HEK293 (cell line): ENCODE measurements around the gene CBX5.
A peak's percentile ranks its signal among the peaks of the same experiment; 100 is the strongest.

Experiments used
- CTCF ChIA-PET: fragments of 350-600 bp; formaldehyde crosslinking; extraction: SDS; loops from one replicate; lab custom pipeline; 2021; ENCODE audit warnings: antibody characterized with exemption; lab: Yijun Ruan, JAX
- POLR2A ChIA-PET: fragments of 300-600 bp; formaldehyde crosslinking; extraction: SDS; loops from one replicate; lab custom pipeline; 2020; ENCODE audit warnings: antibody characterized with exemption, inconsistent platforms; lab: Yijun Ruan, JAX
- H3K27ac ChIP-seq: fragments of 200-500 bp; sonication (Bioruptor generic); 2 replicates; pipeline ENCODE4 v1.5.1; 2014; ENCODE audit warnings: low read depth, low read length, control low read depth, inconsistent platforms; ENCODE audit errors: extremely low read depth
- H3K36me3 ChIP-seq, 2 experiments: fragments of 200-500 bp in 1 of 2; sonication (Bioruptor generic) in 1 of 2; 1 replicate in 1 of 2; 2 replicates in 1 of 2; pipeline ENCODE4 v1.5.1; 2014 to 2017; ENCODE audit warnings: inconsistent platforms in 2 of 2, low read length in 2 of 2; ENCODE audit not compliant: control insufficient read depth in 2 of 2, insufficient read depth in 1 of 2
- H3K4me1 ChIP-seq: fragments of 200-500 bp; sonication (Bioruptor generic); 2 replicates; pipeline ENCODE4 v1.5.1; 2014; ENCODE audit warnings: mild to moderate bottlenecking, low read length, inconsistent platforms; ENCODE audit not compliant: control insufficient read depth, insufficient read depth
- H3K4me3 ChIP-seq: 2 replicates; pipeline ENCODE4 v1.5.1; 2011; ENCODE audit warnings: low read depth, mild to moderate bottlenecking, control low read depth, low read length, moderate library complexity
- H3K9me3 ChIP-seq: fragments of 200-500 bp; sonication (Bioruptor generic); 2 replicates; pipeline ENCODE4 v1.5.1; 2014; ENCODE audit warnings: low read depth, low read length, inconsistent platforms; ENCODE audit not compliant: control insufficient read depth, insufficient read depth
- EGR2 ChIP-seq: fragments of 450-650 bp; formaldehyde crosslinking; IDR thresholded peaks from 2 replicates; pipeline ENCODE4 v1.5.1; 2016; ENCODE audit warnings: low read depth, missing biosample characterization, missing genetic modification characterization
- INSM2 ChIP-seq: fragments of 450-650 bp; formaldehyde crosslinking; IDR thresholded peaks from 2 replicates; pipeline ENCODE4 v1.5.1; 2016; ENCODE audit warnings: missing biosample characterization, missing genetic modification characterization
- KLF17 ChIP-seq: fragments of 450-650 bp; formaldehyde crosslinking; IDR thresholded peaks from 2 replicates; pipeline ENCODE4 v1.5.1; 2016; ENCODE audit warnings: missing biosample characterization, missing genetic modification characterization
- ZNF223 ChIP-seq: fragments of 450-650 bp; formaldehyde crosslinking; IDR thresholded peaks from 2 replicates; pipeline ENCODE4 v1.5.1; 2016; ENCODE audit warnings: missing biosample characterization, missing genetic modification characterization
- ZNF274 ChIP-seq, 2 experiments: fragments of 200-500 bp in 1 of 2; fragments of 450-650 bp in 1 of 2; sonication (Bioruptor generic) in 1 of 2; formaldehyde crosslinking in 1 of 2; IDR thresholded peaks; 2 replicates each; pipeline versions ENCODE4 v1.5.1 to v1.6.1; 2014 to 2016; ENCODE audit warnings: borderline replicate concordance in 1 of 2, inconsistent platforms in 1 of 2, low read length in 1 of 2, missing biosample characterization in 1 of 2, missing genetic modification characterization in 1 of 2
- ZNF302 ChIP-seq: fragments of 450-650 bp; formaldehyde crosslinking; IDR thresholded peaks from 2 replicates; pipeline ENCODE4 v1.5.1; 2016; ENCODE audit warnings: missing biosample characterization, missing genetic modification characterization, low read depth
- ZNF366 ChIP-seq: fragments of 450-650 bp; formaldehyde crosslinking; conservative IDR thresholded peaks from 2 replicates; pipeline ENCODE4 v1.5.1; 2016; ENCODE audit warnings: missing biosample characterization, missing genetic modification characterization
- ZNF37A ChIP-seq: fragments of 450-650 bp; IDR thresholded peaks from 2 replicates; pipeline ENCODE4 v1.5.1; 2018; ENCODE audit warnings: missing biosample characterization, missing genetic modification characterization
- ZNF423 ChIP-seq: fragments of 450-650 bp; formaldehyde crosslinking; IDR thresholded peaks from 2 replicates; pipeline ENCODE4 v1.5.1; 2016; ENCODE audit warnings: missing biosample characterization, missing genetic modification characterization
- ZNF488 ChIP-seq: fragments of 450-650 bp; formaldehyde crosslinking; IDR thresholded peaks from 2 replicates; pipeline ENCODE4 v1.5.1; 2016; ENCODE audit warnings: missing biosample characterization, missing genetic modification characterization
- ZNF510 ChIP-seq: fragments of 450-650 bp; formaldehyde crosslinking; IDR thresholded peaks from 2 replicates; pipeline ENCODE4 v1.5.1; 2018; ENCODE audit warnings: mild to moderate bottlenecking, missing genetic modification characterization, missing biosample characterization; ENCODE audit not compliant: insufficient replicate concordance
- ZNF518A ChIP-seq: fragments of 450-650 bp; formaldehyde crosslinking; conservative IDR thresholded peaks from 2 replicates; pipeline ENCODE4 v1.5.1; 2016; ENCODE audit warnings: low read depth, missing biosample characterization, missing genetic modification characterization
- ZNF530 ChIP-seq: fragments of 450-650 bp; formaldehyde crosslinking; IDR thresholded peaks from 2 replicates; pipeline ENCODE4 v1.5.1; 2016; ENCODE audit warnings: low read depth, missing biosample characterization, missing genetic modification characterization
- ZNF549 ChIP-seq: fragments of 450-650 bp; IDR thresholded peaks from 2 replicates; pipeline ENCODE4 v1.5.1; 2018; ENCODE audit warnings: missing biosample characterization, missing genetic modification characterization, mild to moderate bottlenecking, inconsistent platforms, moderate library complexity
- ZNF600 ChIP-seq: fragments of 450-650 bp; formaldehyde crosslinking; IDR thresholded peaks from 2 replicates; pipeline ENCODE4 v1.5.1; 2016; ENCODE audit warnings: missing biosample characterization, missing genetic modification characterization
- ZNF645 ChIP-seq: fragments of 450-650 bp; formaldehyde crosslinking; IDR thresholded peaks from 2 replicates; pipeline ENCODE4; 2016; ENCODE audit warnings: missing biosample characterization, missing genetic modification characterization
- ZNF660 ChIP-seq: fragments of 450-650 bp; IDR thresholded peaks from 2 replicates; pipeline ENCODE4 v1.5.1; 2018; ENCODE audit warnings: missing biosample characterization, mild to moderate bottlenecking, missing genetic modification characterization

The CBX5 gene

GRCh38 chr12:54189198-54189539, 90.8 kb downstream of the CBX5 start (continued):
- TF ChIP-seq ZNF518A (tag by site-specific recombination) (0 out of 2 replicates have a peak, but pooled peaks have one; percentile 12), ZNF549 (no peak), ZNF223 (no peak), ZNF530 (tag by site-specific recombination) (no peak)

GRCh38 chr12:54187075-54187474, 92.8 kb downstream of the CBX5 start:
- peaks cover 0 to 22% of the 10 kb centered on the region in 2 experiments; a peak in 2 of 3 replicates for H3K36me3 ChIP-seq
- H3K9me3 ChIP-seq, result no peaks in the 10 kb centered on the region
- peaks cover 3% of the 10 kb centered on the region for H3K4me1 ChIP-seq
- ChIA-PET CTCF (interaction anchor here (0.6 to 1.9 kb wide), 8 partner anchors 9 to 181 kb away, joined by 3 to 14 read pairs (median 3); partner anchors contain the start of gene HOXC5), POLR2A (interaction anchor here (0.5 to 1.6 kb wide), 2 partner anchors 14 to 26 kb away, joined by 5 read pairs; no protein-coding TSS in a partner anchor)
- H3K27ac ChIP-seq, result no peak overlapping the region
- TF ChIP-seq ZNF488 (tag by site-specific recombination), result no peak
- TF ChIP-seq EGR2 (tag by site-specific recombination), result no peak
- TF ChIP-seq ZNF645 (tag by site-specific recombination), result no peak
- no peak for TF ChIP-seq KLF17
- no peak for TF ChIP-seq ZNF37A (tag by site-specific recombination)
- H3K4me3 ChIP-seq, result no peak overlapping the region

GRCh38 chr12:54185919-54186318, 94.0 kb downstream of the CBX5 start:
- H3K36me3 ChIP-seq, result peaks cover 0 to 33% of the 10 kb centered on the region in 2 experiments; a peak in 2 of 3 replicates
- TF ChIP-seq ZNF302 (tag by site-specific recombination), result no peak
- TF ChIP-seq ZNF366 (tag by site-specific recombination), result no peak
- no peak for TF ChIP-seq ZNF423
- no peak for TF ChIP-seq INSM2 (tag by site-specific recombination)
- TF ChIP-seq ZNF274 (IDR thresholded peaks at IDR 0.05; ENCODE audit: low read length), result no peak
- no peak for TF ChIP-seq ZNF274 (tag by site-specific recombination; IDR thresholded peaks at IDR 0.05; ENCODE audit: borderline replicate concordance)
- peak; percentile 91 for TF ChIP-seq ZNF660
- TF ChIP-seq ZNF600 (tag by site-specific recombination), result peak; percentile 53; the same call in 1 of the 2 replicates
- TF ChIP-seq ZNF645 (tag by site-specific recombination), result no peak
- TF ChIP-seq ZNF510, result no peak
- POLR2A ChIA-PET, result interaction anchor here (1.6 kb wide), 1 partner anchor 13 kb away, joined by 5 read pairs; no protein-coding TSS in a partner anchor

More at GRCh38 chr12:54185919-54186318, 94.0 kb downstream of the CBX5 start:
- no peak overlapping the region for H3K27ac ChIP-seq
- no peaks in the 10 kb centered on the region for H3K9me3 ChIP-seq
- peaks cover 3% of the 10 kb centered on the region; the same call in 1 of the 2 replicates for H3K4me1 ChIP-seq
- H3K4me3 ChIP-seq, result no peak overlapping the region
- CTCF ChIA-PET, result interaction anchor here (1.1 to 1.9 kb wide), 3 partner anchors 48 to 180 kb away, joined by 3 to 14 read pairs (median 4); partner anchors contain the start of gene HOXC5
